Measurements from ENCODE around the gene ARID1A.

- TF ChIP-seq CTCF (IDR thresholded peaks at IDR 0.05; ENCODE audit: control extremely low read depth in 1 of 3, insufficient read depth in 1 of 3, low read depth in 1 of 3, low read length in 3 of 3) (no peak), SAP30 (IDR thresholded peaks at IDR 0.05; ENCODE audit: insufficient read depth, insufficient replicate concordance, low read length) (no peak), SIX5 (IDR thresholded peaks at IDR 0.05; ENCODE audit: low read depth, low read length) (no peak), TCF12 (IDR thresholded peaks at IDR 0.05; ENCODE audit: low read depth, low read length) (no peak), EZH2 (IDR thresholded peaks at IDR 0.05; ENCODE audit: low read depth, low read length, severe bottlenecking) (no peak), SP1 (IDR thresholded peaks at IDR 0.05; ENCODE audit: low read depth, low read length) (no peak), RFX5 (IDR thresholded peaks at IDR 0.05; ENCODE audit: borderline replicate concordance, low read depth, low read length) (no peak), TBP (IDR thresholded peaks at IDR 0.05; ENCODE audit: low read depth, low read length) (no peak), POLR2A (IDR thresholded peaks at IDR 0.05; ENCODE audit: control extremely low read depth in 1 of 2, low read depth in 2 of 2, low read length in 2 of 2) (no peak), ZNF274 (IDR thresholded peaks at IDR 0.05; ENCODE audit: borderline replicate concordance, extremely low read depth, low read length) (no peak)
These were observed 21.2 kb downstream of the ARID1A start for GRCh38 chr1:26717017-26717491.

Data from H1 (cell line).